Choroid plexus epithelial cell (primary cell): Measurements from ENCODE around the gene NPAS3.

Experiments used
- DNase-seq: peaks from one replicate; pipeline ENCODE4 v3.0.0-alpha.2; 2010; ENCODE audit warnings: low read depth
- H3K4me3 ChIP-seq: 2 replicates; pipeline ENCODE4 v1.5.1; 2011; ENCODE audit warnings: low read depth, mild to moderate bottlenecking, control low read depth, low read length, moderate library complexity
- TF ChIP-seq, protein P1 (sequence below): conservative IDR thresholded peaks from 2 replicates; pipeline ENCODE4 v1.5.1; 2011; ENCODE audit warnings: low read depth, mild to moderate bottlenecking, control low read depth, inconsistent platforms, low read length, moderate library complexity

The NPAS3 gene

DNA sequence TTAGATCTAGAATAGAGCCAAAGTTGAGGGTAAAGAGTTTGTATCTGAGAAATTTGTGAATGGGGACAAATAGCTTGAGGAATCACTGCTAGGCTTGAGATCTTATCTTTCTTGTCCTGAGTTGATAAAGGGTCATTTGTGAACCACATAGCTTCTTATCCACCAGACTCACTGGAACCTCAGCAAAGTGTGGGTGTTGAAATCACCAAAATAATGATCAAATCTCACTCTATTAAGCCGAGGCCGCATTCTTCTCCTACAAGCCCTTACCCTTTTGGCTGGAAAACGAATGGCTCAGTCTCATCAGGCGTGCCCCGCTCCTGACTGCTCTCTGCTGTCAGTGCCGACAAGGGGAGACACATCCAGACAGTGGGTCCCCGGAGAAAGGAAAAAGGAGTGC is 771.6 kb downstream of the NPAS3 start:
- H3K4me3 ChIP-seq = no peak overlapping the region
- TF ChIP-seq, protein P1, sequence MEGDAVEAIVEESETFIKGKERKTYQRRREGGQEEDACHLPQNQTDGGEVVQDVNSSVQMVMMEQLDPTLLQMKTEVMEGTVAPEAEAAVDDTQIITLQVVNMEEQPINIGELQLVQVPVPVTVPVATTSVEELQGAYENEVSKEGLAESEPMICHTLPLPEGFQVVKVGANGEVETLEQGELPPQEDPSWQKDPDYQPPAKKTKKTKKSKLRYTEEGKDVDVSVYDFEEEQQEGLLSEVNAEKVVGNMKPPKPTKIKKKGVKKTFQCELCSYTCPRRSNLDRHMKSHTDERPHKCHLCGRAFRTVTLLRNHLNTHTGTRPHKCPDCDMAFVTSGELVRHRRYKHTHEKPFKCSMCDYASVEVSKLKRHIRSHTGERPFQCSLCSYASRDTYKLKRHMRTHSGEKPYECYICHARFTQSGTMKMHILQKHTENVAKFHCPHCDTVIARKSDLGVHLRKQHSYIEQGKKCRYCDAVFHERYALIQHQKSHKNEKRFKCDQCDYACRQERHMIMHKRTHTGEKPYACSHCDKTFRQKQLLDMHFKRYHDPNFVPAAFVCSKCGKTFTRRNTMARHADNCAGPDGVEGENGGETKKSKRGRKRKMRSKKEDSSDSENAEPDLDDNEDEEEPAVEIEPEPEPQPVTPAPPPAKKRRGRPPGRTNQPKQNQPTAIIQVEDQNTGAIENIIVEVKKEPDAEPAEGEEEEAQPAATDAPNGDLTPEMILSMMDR = no peak
- DNase-seq = no peak

DNA sequence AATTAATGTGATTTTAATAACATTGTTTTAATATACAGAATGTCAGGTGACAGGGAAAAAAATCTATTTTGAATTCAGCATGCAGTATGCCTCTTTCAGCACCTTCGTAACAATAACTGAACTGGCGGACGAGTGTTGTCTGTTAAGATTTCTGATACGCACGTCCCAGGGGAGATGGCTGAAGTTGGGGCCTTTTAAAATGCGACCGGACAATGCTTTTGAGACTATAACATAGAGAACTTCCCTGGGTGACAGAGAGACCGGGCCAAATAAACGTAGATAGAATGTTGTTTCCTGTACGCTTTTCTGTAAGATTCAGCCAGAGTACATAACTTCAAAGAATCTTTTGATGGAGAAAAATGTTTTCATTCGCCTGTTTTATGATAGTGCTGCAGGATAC is 772.5 kb downstream of the NPAS3 start:
- no peak for DNase-seq
- TF ChIP-seq, protein P1 = no peak
- H3K4me3 ChIP-seq = no peak overlapping the region

DNA sequence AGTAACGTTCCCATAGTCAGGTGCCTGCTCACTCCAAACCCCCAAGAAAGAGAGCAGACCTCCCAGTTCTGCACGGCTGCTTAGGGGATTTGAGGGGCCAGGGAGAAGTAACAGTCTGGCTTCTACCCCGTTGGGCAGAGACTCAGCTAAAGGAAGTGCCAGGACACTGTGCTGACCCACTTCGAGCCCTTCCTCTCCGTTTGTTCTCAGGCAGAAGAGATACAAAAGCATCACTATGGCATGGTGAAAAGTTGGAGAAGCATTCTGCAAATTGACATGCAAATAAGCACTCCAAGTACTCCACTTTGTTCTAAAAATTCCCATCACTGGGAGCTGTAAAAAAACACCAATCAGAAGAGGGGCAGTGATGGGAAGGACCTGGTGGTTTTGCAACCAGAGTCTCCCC is 773.1 kb downstream of the NPAS3 start:
- no peak for DNase-seq
- TF ChIP-seq, protein P1 = no peak
- no peak overlapping the region for H3K4me3 ChIP-seq

DNA sequence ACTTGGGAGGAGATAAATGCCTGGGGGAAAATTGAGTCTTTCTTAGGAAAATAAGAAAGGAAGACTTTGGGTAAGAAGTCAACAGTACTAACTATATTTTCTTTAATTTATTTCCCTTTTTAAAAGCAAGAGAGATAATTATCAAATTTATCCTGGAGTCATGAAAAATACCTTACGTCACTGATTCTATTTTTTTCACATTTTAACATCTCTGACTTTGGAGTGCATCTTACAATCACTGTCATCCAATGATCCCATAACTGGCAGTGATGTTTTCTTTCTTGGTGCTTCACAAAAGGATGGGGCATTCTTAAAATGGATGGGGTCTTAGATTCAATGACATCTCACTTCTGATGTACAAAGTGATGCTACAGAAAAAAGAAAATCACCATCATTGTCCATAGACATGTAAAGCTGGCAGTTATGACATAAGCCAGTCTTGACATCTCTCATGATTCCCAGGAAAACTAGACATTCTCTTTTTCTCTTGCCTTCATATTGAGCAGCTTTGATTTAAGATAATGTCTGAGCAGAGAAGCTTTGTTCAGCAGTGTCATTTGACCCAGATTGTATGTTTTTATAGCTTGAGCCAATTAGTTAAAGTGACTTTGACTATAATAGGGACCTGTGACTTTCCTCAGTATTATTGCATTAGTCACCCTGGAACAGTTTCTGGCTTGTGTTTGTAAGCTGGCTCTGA is 776.0 kb downstream of the NPAS3 start:
- TF ChIP-seq, protein P1 = no peak
- no peak for DNase-seq
- H3K4me3 ChIP-seq = no peak overlapping the region

DNA sequence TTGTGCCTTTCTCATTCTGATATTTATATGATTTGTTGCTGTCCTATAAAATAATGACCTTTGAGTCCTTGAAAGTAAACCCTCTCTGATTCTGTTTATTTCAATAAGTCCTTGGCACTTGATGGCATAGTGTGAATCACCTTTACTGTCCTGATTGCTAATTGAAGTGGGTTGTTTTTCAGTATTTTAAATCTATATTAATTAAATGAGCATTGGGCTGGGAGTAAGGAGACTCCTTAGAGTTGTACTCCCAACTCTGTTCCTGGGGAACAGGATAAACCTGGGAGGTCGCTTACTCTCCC is 776.5 kb downstream of the NPAS3 start:
- DNase-seq = no peak
- TF ChIP-seq, protein P1 = no peak
- no peak overlapping the region for H3K4me3 ChIP-seq

DNA sequence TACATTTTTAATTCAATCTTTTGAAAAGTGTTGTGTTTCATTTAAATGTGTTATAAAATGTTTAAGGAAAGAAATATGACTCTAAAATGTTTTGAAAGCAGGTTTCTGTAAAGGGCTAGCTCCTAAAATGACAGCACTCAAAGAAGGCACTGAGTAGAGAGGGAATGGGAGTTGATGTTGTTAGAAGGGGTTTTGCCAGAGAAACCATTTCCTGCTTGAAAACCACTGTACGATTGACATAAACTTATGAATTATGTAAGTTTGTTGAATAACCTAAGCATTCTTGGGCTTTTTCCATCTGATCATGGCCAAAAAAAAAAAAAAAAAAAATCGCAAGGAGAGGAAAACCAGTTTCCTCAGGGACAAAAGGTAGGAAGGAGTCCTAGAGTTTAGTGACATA is 778.2 kb downstream of the NPAS3 start:
- H3K4me3 ChIP-seq = no peak overlapping the region
- DNase-seq = no peak
- TF ChIP-seq, protein P1 = no peak

DNA sequence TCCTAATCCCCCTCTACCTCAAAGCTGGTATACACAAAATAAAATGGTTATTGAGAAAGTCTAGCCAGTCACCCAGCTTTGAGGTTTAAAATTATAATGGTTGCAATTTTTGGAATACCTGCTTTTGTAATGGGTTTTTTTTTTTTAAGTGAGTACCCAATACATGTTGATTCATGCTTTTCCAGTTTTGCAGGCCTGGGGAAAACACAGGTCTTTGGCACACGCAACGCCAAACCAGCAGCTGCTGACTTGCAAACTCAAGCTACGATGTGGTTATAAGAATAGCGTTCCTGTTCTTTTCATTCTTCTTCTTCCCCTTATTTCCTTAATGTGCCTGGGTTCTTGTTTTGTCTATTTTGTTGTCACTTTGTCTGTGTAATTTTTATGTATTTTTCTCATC is 779.2 kb downstream of the NPAS3 start:
- no peak overlapping the region for H3K4me3 ChIP-seq
- DNase-seq = no peak
- TF ChIP-seq, protein P1 = no peak
